ENCODE results near the gene SRSF8. TPM values are rescaled to one million over a fixed set of nuclear protein-coding genes. Genes with fewer than 3 reads are reported as not detected.

SRSF8 gene
- total and polyA plus RNA-seq, 2 donors (not counting 1 experiment from before 2014, with no cell fraction given), result 44.4 to 69.5 TPM

DNA sequence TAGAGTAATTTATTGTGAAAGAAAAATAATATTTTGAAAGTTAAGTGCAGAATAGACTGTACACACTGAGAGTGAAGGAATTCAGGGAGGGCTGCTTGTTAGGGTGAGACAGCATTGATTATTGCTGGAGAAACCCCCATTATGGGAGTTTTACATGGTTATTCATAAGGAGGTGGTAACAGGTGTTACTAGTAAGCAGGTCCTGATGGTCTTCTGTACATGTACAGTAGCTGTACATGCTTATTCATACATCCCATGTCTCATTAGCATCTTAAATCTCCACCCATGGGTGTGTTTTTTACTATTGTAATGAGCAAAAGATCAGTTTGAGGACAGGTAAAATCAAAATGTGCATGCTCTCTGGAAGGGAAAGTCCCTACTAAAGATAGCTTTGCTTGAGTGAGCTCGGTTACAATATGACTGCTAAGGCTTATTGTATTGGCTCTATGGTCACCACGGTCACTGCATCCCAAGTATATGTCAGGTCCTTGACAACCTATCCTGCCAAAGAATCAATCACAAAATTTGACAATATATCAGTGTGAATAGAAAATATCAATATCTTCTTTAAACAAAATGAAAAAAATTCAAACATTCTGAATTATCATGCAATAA is 11.3 kb upstream of the SRSF8 start:
- Histone ChIP-seq H3K79me2 (ENCODE audit: control insufficient read depth, insufficient read depth, low read length) (no peaks in the 10 kb centered on the region), H3K9ac (ENCODE audit: low read length) (no peak overlapping the region), H3K4me3 (ENCODE audit: control extremely low read depth in 1 of 5, extremely low read depth in 1 of 5, insufficient read depth in 1 of 5, low read depth in 2 of 5, low read length in 4 of 5) (no peak overlapping the region), H3K36me3 (replicated peaks in 1 of 2; ENCODE audit: control extremely low read depth in 1 of 2, control insufficient read depth in 1 of 2, extremely low read depth in 1 of 2, insufficient read depth in 2 of 2, low read length in 1 of 2) (no peaks in the 10 kb centered on the region), H3K4me2 (replicated peaks; ENCODE audit: low read depth, low read length, poor library complexity, severe bottlenecking) (no peak overlapping the region), H4K20me1 (ENCODE audit: control insufficient read depth, insufficient read depth, low read length, poor library complexity, severe bottlenecking) (no peaks in the 10 kb centered on the region), H3K9me3 (ENCODE audit: control extremely low read depth in 1 of 3, control insufficient read depth in 2 of 3, insufficient read depth in 1 of 3, low read length in 2 of 3) (no peaks in the 10 kb centered on the region), H3K4me1 (ENCODE audit: control insufficient read depth in 2 of 2, insufficient read depth in 2 of 2, low read length in 2 of 2) (peaks cover 3 to 7% of the 10 kb centered on the region in 2 donors), H3K27me3 (replicated peaks in 1 of 4; ENCODE audit: control extremely low read depth in 1 of 4, control insufficient read depth in 3 of 4, insufficient read depth in 4 of 4, low read length in 3 of 4) (no peaks in the 10 kb centered on the region), H3K27ac (ENCODE audit: low read length in 2 of 2) (no peak overlapping the region), H2AFZ (ENCODE audit: insufficient read depth, low read depth, low read length, poor library complexity, severe bottlenecking) (no peak overlapping the region)
- peaks cover 7% of the 10 kb centered on the region for H3K27me3 Mint-ChIP-seq
- intact Hi-C loops (cut with micrococcal nuclease), result no loop called here
- POLR2A ChIA-PET, result no interaction called here
- ATAC-seq (ENCODE audit: low read depth) (no peak), DNase-seq (peak; percentile 14)
- H3K4me1 Mint-ChIP-seq, result peaks cover 13% of the 10 kb centered on the region
- TF ChIP-seq, protein P1, sequence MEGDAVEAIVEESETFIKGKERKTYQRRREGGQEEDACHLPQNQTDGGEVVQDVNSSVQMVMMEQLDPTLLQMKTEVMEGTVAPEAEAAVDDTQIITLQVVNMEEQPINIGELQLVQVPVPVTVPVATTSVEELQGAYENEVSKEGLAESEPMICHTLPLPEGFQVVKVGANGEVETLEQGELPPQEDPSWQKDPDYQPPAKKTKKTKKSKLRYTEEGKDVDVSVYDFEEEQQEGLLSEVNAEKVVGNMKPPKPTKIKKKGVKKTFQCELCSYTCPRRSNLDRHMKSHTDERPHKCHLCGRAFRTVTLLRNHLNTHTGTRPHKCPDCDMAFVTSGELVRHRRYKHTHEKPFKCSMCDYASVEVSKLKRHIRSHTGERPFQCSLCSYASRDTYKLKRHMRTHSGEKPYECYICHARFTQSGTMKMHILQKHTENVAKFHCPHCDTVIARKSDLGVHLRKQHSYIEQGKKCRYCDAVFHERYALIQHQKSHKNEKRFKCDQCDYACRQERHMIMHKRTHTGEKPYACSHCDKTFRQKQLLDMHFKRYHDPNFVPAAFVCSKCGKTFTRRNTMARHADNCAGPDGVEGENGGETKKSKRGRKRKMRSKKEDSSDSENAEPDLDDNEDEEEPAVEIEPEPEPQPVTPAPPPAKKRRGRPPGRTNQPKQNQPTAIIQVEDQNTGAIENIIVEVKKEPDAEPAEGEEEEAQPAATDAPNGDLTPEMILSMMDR (IDR thresholded peaks at IDR 0.05), result no peak
- TF ChIP-seq EZH2 (IDR thresholded peaks at IDR 0.05; ENCODE audit: borderline replicate concordance, insufficient read depth, low read depth, low read length, poor library complexity, severe bottlenecking), result no peak
- 0% methylated on average over 1 of the region's 2 CpGs for WGBS (ENCODE audit: insufficient coverage)
- no peak overlapping the region for H3K27ac Mint-ChIP-seq
- H3K4me3 Mint-ChIP-seq, result no peak overlapping the region
- CTCF ChIA-PET, result interaction anchor here (1.0 to 3.3 kb wide), 3 partner anchors 12 to 1338 kb away, joined by 3 to 15 read pairs (median 3); partner anchors contain the start of gene SRSF8
- H3K9me3 Mint-ChIP-seq (ENCODE audit: insufficient read depth), result no peaks in the 10 kb centered on the region

DNA sequence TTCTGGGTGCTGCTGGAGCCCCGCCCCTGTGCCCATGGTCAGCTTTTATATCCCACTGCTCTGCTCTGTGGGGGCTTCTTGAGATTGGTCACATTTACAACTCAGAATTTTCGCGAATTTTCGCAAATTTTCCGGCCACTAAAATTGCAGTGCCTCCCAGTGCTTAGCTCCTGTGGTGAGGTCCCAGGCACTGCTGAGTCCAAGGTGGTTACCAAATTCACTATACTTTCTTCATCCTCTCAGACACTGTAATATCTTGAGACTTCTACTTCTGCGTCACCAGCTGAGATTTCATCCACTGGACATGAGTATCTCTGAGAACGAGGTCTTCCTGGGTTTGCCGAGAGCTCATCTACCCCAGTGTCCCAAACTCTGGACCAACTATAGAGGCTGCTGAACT is 8.8 kb upstream of the SRSF8 start:
- POLR2A ChIA-PET, result no interaction called here
- WGBS (ENCODE audit: insufficient coverage), result 98% methylated on average over 6 of the region's 8 CpGs

More for the DNA sequence above, 8.8 kb upstream of the SRSF8 start:
- H3K4me1 ChIP-seq (ENCODE audit: control insufficient read depth in 2 of 2, insufficient read depth in 2 of 2, low read length in 2 of 2), result peaks cover 3 to 7% of the 10 kb centered on the region in 2 donors
- CTCF ChIA-PET, result interaction anchor here (2.0 to 3.3 kb wide), 2 partner anchors 10 to 15 kb away, joined by 5 to 15 read pairs; partner anchors contain the start of gene SRSF8
- no peaks in the 10 kb centered on the region for H3K79me2 ChIP-seq (ENCODE audit: control insufficient read depth, insufficient read depth, low read length)
- H3K27ac Mint-ChIP-seq, result no peak overlapping the region
- no peak overlapping the region for H3K4me2 ChIP-seq (replicated peaks; ENCODE audit: low read depth, low read length, poor library complexity, severe bottlenecking)
- H3K9me3 ChIP-seq (ENCODE audit: control extremely low read depth in 1 of 3, control insufficient read depth in 2 of 3, insufficient read depth in 1 of 3, low read length in 2 of 3), result no peaks in the 10 kb centered on the region
- H4K20me1 ChIP-seq (ENCODE audit: control insufficient read depth, insufficient read depth, low read length, poor library complexity, severe bottlenecking), result no peaks in the 10 kb centered on the region
- no peak overlapping the region for H3K4me3 Mint-ChIP-seq
- no peak overlapping the region for H2AFZ ChIP-seq (ENCODE audit: insufficient read depth, low read depth, low read length, poor library complexity, severe bottlenecking)
- ATAC-seq (ENCODE audit: low read depth), result no peak
- no peak for DNase-seq
- H3K4me3 ChIP-seq (ENCODE audit: control extremely low read depth in 1 of 5, extremely low read depth in 1 of 5, insufficient read depth in 1 of 5, low read depth in 2 of 5, low read length in 4 of 5), result no peak overlapping the region
- intact Hi-C loops (cut with micrococcal nuclease), result no loop called here
- no peaks in the 10 kb centered on the region for H3K9me3 Mint-ChIP-seq (ENCODE audit: insufficient read depth)
- no peaks in the 10 kb centered on the region for H3K27me3 ChIP-seq (replicated peaks in 1 of 4; ENCODE audit: control extremely low read depth in 1 of 4, control insufficient read depth in 3 of 4, insufficient read depth in 4 of 4, low read length in 3 of 4)
- peaks cover 4% of the 10 kb centered on the region for H3K27me3 Mint-ChIP-seq
- H3K4me1 Mint-ChIP-seq, result peaks cover 13% of the 10 kb centered on the region
- H3K27ac ChIP-seq (ENCODE audit: low read length in 2 of 2), result no peak overlapping the region
- H3K36me3 ChIP-seq (replicated peaks in 1 of 2; ENCODE audit: control extremely low read depth in 1 of 2, control insufficient read depth in 1 of 2, extremely low read depth in 1 of 2, insufficient read depth in 2 of 2, low read length in 1 of 2), result no peaks in the 10 kb centered on the region
- TF ChIP-seq, protein P1 (IDR thresholded peaks at IDR 0.05), result no peak
- no peak for TF ChIP-seq EZH2 (IDR thresholded peaks at IDR 0.05; ENCODE audit: borderline replicate concordance, insufficient read depth, low read depth, low read length, poor library complexity, severe bottlenecking)
- no peak overlapping the region for H3K9ac ChIP-seq (ENCODE audit: low read length)

Measured in B cell (primary cell).